Gastroesophageal sphincter (tissue), 3 donors: Measurements from ENCODE around the gene C5.

ENCODE experiments used
- CTCF ChIP-seq, 4 experiments: fragments of 200-600 bp in 2 of 4; fragments of 450-650 bp in 2 of 4; sonication (generic) in 1 of 4; IDR thresholded peaks; one replicate each; pipeline ENCODE4 v1.5.1; 2017 to 2019; ENCODE audit warnings: antibody characterized with exemption in 4 of 4, mild to moderate bottlenecking in 2 of 4, moderate library complexity in 2 of 4
- EP300 ChIP-seq: sonication (generic); formaldehyde crosslinking; IDR thresholded peaks from one replicate; pipeline ENCODE4 v1.6.1; 2017; ENCODE audit warnings: antibody characterized with exemption, mild to moderate bottlenecking
- POLR2A ChIP-seq, 2 donors: fragments of 450-650 bp; IDR thresholded peaks; one replicate each; pipeline ENCODE4 v1.6.1; 2017; ENCODE audit warnings: antibody characterized with exemption in 2 of 2, mild to moderate bottlenecking in 2 of 2, moderate library complexity in 1 of 2
- POLR2AphosphoS5 ChIP-seq: sonication (generic); formaldehyde crosslinking; IDR thresholded peaks from one replicate; pipeline ENCODE4 v1.6.1; 2017; ENCODE audit warnings: antibody characterized with exemption

- TF ChIP-seq CTCF (IDR thresholded peaks at IDR 0.05) = no peak
- TF ChIP-seq POLR2AphosphoS5 = no peak
- no peak for TF ChIP-seq POLR2A (IDR thresholded peaks at IDR 0.05)
- TF ChIP-seq EP300 = no peak
Measured at GRCh38 chr9:120998111-120998510, 52.0 kb downstream of the C5 start.
